ENCODE measurements around the gene PNO1. TPM values are rescaled to one million over a fixed set of nuclear protein-coding genes. Genes with fewer than 3 reads are reported as not detected.
"Not testable (repeated sequence)": the region's sequence is repeated elsewhere in the genome, so short reads cannot be mapped to it uniquely, and the experiment has no call there.

Gene PNO1
- total RNA-seq, 1 experiment from 2014 or later: 35.0 TPM

GRCh38 chr2:68171684-68172083 lies 14.0 kb downstream of the PNO1 start:
- intact Hi-C loops (cut with micrococcal nuclease): no loop called here
- Mint-ChIP-seq H3K36me3 (ENCODE audit: insufficient read depth, unreplicated experiment) (peaks cover 26% of the 10 kb centered on the region), H3K27me3 (ENCODE audit: insufficient read depth, unreplicated experiment) (no peaks in the 10 kb centered on the region), H3K9me3 (ENCODE audit: unreplicated experiment) (no peaks in the 10 kb centered on the region), H3K4me1 (ENCODE audit: insufficient read depth, unreplicated experiment) (peaks cover 9% of the 10 kb centered on the region), H3K4me3 (ENCODE audit: unreplicated experiment) (no peak overlapping the region), H3K27ac (ENCODE audit: low read depth, unreplicated experiment) (no peak overlapping the region)
- no peak for DNase-seq (ENCODE audit: unreplicated experiment)
- TF ChIP-seq, protein P1, sequence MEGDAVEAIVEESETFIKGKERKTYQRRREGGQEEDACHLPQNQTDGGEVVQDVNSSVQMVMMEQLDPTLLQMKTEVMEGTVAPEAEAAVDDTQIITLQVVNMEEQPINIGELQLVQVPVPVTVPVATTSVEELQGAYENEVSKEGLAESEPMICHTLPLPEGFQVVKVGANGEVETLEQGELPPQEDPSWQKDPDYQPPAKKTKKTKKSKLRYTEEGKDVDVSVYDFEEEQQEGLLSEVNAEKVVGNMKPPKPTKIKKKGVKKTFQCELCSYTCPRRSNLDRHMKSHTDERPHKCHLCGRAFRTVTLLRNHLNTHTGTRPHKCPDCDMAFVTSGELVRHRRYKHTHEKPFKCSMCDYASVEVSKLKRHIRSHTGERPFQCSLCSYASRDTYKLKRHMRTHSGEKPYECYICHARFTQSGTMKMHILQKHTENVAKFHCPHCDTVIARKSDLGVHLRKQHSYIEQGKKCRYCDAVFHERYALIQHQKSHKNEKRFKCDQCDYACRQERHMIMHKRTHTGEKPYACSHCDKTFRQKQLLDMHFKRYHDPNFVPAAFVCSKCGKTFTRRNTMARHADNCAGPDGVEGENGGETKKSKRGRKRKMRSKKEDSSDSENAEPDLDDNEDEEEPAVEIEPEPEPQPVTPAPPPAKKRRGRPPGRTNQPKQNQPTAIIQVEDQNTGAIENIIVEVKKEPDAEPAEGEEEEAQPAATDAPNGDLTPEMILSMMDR (IDR thresholded peaks at IDR 0.05; ENCODE audit: unreplicated experiment): no peak
- CTCF ChIA-PET: interaction anchor here (1.0 kb wide), 1 partner anchor 14 kb away, joined by 3 read pairs; no protein-coding TSS in a partner anchor
- BruUV-seq (replicated peaks): no TSS peak
- POLR2A ChIA-PET: interaction anchor here (0.7 to 5.7 kb wide), 5 partner anchors 12 to 20 kb away, joined by 3 to 32 read pairs (median 7); partner anchors contain the start of gene PNO1

DNA sequence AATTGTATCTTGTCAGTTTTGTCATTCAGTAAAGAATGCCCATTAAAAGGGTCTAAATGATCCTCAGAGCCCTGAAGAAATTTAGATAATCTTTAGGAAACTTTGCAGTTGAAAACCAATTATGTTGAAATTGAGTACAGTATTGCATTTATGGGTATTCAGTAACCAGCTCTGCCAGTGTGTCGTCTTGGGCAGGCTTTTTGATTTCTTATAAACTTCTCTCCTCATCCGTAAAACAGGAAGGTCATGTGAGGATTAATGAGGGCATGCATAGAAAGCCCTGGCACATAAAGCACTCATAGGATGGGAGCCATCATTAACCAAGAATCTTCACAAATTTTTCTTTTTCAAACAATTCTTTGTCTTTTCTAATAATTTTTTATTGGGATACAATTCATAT lies 14.8 kb downstream of the PNO1 start:
- intact Hi-C loops (cut with micrococcal nuclease): no loop called here
- TF ChIP-seq, protein P1 (IDR thresholded peaks at IDR 0.05; ENCODE audit: unreplicated experiment): no peak
- ChIA-PET POLR2A (interaction anchor here (0.7 to 1.8 kb wide), 6 partner anchors 11 to 111 kb away, joined by 3 to 8 read pairs (median 6); partner anchors contain the start of gene PNO1), CTCF (interaction anchor here (1.0 kb wide), 1 partner anchor 14 kb away, joined by 3 read pairs; no protein-coding TSS in a partner anchor)
- H3K36me3 Mint-ChIP-seq (ENCODE audit: insufficient read depth, unreplicated experiment): peaks cover 18% of the 10 kb centered on the region
- peaks cover 6% of the 10 kb centered on the region for H3K4me1 Mint-ChIP-seq (ENCODE audit: insufficient read depth, unreplicated experiment)
- H3K27me3 Mint-ChIP-seq (ENCODE audit: insufficient read depth, unreplicated experiment): no peaks in the 10 kb centered on the region
- H3K4me3 Mint-ChIP-seq (ENCODE audit: unreplicated experiment): no peak overlapping the region
- H3K27ac Mint-ChIP-seq (ENCODE audit: low read depth, unreplicated experiment): no peak overlapping the region
- H3K9me3 Mint-ChIP-seq (ENCODE audit: unreplicated experiment): no peaks in the 10 kb centered on the region
- no peak for DNase-seq (ENCODE audit: unreplicated experiment)
- BruUV-seq (replicated peaks): no TSS peak

DNA sequence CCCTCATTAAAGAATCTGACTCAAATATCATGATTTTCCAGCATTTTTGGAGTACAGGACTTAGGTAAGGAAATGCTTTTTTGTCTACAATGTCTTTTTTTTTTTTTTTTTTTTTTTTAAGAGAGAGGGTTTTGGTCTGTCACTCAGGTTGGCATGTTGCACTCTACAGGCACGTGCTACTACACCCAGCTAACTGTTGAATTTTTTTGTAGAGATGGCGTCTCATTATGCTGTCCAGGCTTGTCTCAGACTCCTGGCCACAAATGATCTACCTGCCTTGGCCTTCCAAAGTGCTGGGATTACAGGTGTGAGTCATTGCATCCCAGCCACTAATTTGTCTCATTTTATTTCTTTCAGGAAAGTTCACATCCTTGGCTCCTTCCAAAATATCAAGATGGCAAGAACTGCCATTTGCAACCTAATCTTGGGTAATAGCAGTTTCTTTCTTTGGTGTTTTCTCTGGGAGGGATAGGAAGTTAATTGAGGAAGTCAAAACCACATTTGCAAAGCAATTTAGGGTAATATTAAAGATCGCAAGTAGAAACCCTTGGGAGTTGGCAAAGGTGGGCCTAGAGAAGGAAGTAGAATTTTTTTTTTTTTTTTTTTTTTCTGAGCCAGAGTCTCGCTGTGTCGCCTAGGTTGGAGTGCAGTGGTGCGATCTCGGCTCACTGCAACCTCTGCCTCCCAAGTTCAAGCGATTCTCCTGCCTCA lies 15.5 kb downstream of the PNO1 start:
- ChIA-PET POLR2A (interaction anchor here (1.2 to 1.8 kb wide), 4 partner anchors 11 to 110 kb away, joined by 4 to 8 read pairs (median 7); partner anchors contain the start of gene PNO1), CTCF (interaction anchor here (1.1 kb wide), 1 partner anchor 13 kb away, joined by 3 read pairs; no protein-coding TSS in a partner anchor)
- peaks cover 13% of the 10 kb centered on the region for H3K36me3 Mint-ChIP-seq (ENCODE audit: insufficient read depth, unreplicated experiment)
- intact Hi-C loops (cut with micrococcal nuclease): no loop called here
- no peak overlapping the region for H3K4me3 Mint-ChIP-seq (ENCODE audit: unreplicated experiment)
- no peaks in the 10 kb centered on the region for H3K27me3 Mint-ChIP-seq (ENCODE audit: insufficient read depth, unreplicated experiment)
- no TSS peak for BruUV-seq (replicated peaks)
- no peaks in the 10 kb centered on the region for H3K9me3 Mint-ChIP-seq (ENCODE audit: unreplicated experiment)
- TF ChIP-seq, protein P1 (IDR thresholded peaks at IDR 0.05; ENCODE audit: unreplicated experiment): no peak
- H3K27ac Mint-ChIP-seq (ENCODE audit: low read depth, unreplicated experiment): peak overlapping the region; percentile 11
- peaks cover 6% of the 10 kb centered on the region for H3K4me1 Mint-ChIP-seq (ENCODE audit: insufficient read depth, unreplicated experiment)
- DNase-seq (ENCODE audit: unreplicated experiment): peak; percentile 40

DNA sequence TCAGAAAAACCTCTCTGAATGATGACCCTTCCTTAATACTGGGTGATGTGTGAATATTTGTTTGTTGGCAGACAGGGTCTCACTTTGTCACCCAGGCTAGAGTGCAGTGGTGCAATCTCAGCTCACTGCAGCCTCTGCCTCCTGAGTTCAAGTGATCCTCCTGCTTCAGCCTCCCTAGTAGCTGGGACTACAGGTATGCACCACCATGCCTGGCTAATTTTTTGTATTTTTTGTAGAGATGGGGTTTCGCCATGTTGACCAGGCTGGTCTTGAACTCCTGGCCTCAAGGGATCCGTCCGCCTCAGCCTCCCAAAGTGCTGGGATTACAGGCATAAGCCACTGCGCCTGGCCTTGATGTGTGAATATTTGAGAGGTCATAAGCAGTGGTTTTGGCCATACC lies 17.5 kb downstream of the PNO1 start:
- intact Hi-C loops (cut with micrococcal nuclease): loop anchor here (5.0 kb wide), 1 partner anchor 77 kb away; the partner anchor contains the start of gene PPP3R1
- not testable (repeated sequence) for H3K27ac Mint-ChIP-seq (ENCODE audit: low read depth, unreplicated experiment); H3K4me1 Mint-ChIP-seq (ENCODE audit: insufficient read depth, unreplicated experiment); H3K9me3 Mint-ChIP-seq (ENCODE audit: unreplicated experiment); H3K4me3 Mint-ChIP-seq (ENCODE audit: unreplicated experiment); H3K27me3 Mint-ChIP-seq (ENCODE audit: insufficient read depth, unreplicated experiment); DNase-seq (ENCODE audit: unreplicated experiment); BruUV-seq (replicated peaks)
- CTCF ChIA-PET: interaction anchor here (0.7 to 1.1 kb wide), 3 partner anchors 9 to 103 kb away, joined by 3 to 5 read pairs (median 3); no protein-coding TSS in a partner anchor
- H3K36me3 Mint-ChIP-seq (ENCODE audit: insufficient read depth, unreplicated experiment): peaks cover 17% of the 10 kb centered on the region
- POLR2A ChIA-PET: interaction anchor here (0.8 to 2.9 kb wide), 6 partner anchors 15 to 117 kb away, joined by 3 to 11 read pairs (median 6); partner anchors contain the start of genes PNO1 and PPP3R1

Data from MCF 10A (cell line).